HG03045 (cell line): Measurements from ENCODE around the gene UAP1.

ENCODE experiments used
- ATAC-seq: cut with Tn5 transposase; IDR thresholded peaks from one replicate; pipeline ENCODE4 v1.9.1; 2021; ENCODE audit warnings: mild to moderate bottlenecking, moderate library complexity; ENCODE audit not compliant: unreplicated experiment

Gene UAP1

DNA sequence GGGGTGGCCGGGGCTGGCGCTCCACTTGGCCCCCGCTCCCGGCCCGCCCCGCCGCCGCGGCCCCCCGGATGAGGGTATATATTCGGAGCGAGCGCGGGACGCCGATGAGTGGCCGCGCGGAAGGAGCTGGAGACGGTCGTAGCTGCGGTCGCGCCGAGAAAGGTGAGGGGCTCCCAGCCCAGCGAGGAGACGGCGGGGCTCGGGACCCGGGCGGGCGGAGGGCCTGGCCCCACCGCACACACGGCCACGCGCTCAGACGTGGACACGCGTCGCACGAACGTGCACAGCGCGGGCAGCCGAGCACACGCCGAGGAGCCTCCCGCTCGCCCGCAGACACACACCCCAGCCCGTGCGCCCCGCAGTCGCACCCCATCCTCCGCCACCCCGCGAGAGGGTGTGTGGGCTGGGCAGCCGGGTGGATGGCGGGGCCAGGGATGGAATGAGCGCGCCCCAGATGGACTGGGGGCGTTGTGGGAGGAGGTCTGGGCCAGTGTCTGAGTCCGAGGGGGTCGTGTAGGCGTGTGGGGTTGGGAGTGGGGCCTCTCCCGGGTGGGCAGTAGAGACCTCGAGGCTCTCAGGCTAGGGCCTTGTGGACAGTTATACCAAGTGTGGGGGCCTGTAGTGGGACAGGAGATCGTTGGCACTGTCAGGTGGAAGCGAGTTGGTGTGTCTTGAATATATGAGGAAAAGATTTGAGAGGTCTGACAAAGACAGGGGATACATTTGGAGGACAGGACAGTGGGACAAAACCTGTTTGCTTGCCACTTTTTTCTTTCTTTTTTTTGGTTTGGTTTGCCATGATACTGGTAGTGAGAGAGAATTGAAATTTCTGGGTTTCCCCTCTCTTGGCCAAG, at the start of gene UAP1:
TSS of gene UAP1 (plus strand) at position 107 of the 854 bp plus-strand sequence. CDS start 4,347 bp downstream, outside the sequence.
- ATAC-seq, result peak; percentile 43

DNA sequence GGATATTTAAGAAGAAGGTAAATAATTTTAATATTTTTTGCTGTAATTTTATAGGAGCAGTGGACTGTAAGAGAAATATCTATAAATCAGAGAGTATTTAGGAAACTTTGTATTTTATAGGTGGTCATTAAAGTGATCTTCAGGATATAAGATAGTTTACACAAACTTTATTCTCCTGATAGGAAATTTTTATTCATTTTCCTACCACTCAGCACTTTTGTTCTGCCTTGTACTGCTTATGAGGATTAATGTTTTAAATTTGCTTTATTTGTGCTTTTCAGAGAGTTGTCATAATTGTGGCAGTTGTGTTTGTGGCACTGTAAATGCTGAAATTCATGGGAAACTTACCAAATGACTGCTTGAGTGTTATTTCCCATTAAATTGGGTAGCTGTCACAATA, 34.2 kb upstream of the UAP1 start:
- ATAC-seq, result no peak

DNA sequence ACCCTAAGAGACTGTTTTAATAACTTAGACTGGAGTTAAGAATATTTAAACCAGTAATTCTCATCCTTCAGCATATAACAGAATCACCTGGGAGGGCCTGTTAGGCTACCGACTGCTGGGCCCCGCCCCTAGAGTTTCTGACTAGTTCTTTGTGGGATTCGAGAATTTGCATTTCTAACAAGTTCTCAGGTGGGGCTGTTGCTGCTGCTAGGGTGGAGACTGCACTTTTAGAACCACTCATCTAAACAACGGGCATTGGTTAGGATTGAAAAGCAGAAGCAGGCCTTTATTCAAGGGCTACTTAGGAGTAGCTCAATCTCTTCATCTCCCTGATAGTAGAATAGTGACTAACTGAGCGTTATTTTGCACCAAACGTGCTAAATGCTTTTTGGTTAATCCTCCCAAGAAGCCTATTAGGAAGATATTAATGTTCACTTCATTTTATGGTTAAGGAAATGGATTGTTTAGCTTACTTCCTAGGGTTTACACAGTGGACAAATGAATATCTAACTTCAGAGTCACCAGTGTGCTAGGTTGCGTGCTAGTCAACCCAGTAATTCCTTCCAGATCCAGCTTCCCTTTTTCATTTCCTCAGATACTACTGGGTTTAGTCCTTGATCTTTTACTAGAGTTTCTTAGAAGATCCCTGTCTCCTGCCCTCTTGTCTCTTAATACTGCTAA, 31.1 kb upstream of the UAP1 start:
- peak; percentile 94 for ATAC-seq

DNA sequence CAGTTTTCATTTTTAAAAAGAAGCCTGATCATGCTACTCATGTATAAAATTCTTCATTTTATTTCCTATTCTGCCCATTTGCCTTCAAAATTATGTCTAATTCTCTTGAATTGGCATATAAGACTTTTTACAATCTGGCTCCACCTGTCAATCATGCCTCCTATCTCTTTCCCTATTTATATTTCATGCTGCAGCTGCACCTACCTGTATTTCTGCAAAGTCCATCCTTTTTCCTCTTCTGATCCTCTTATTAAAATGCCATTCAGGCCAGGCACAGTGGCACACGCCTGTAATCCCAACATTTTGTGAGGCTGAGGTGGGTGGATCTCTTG, 30.6 kb upstream of the UAP1 start:
- no peak for ATAC-seq

DNA sequence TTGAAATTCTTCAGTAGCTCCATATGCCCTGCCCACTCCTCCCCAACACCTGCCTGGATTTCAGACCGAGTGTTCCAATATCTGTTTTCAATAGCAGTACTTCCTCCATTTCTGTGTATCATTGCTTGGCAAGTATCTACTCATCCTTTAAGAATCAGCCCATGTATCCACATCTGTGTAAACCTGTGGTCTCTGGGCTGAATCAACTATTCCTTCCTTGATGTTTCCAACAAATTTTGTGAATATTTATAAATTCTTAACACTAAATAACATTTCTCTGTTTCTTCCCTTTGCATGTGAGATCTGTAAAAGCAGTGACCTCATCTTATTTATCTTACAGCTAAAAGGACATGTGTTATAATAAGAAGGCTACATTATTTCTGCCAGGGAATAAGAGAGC, 26.0 kb upstream of the UAP1 start:
- no peak for ATAC-seq

DNA sequence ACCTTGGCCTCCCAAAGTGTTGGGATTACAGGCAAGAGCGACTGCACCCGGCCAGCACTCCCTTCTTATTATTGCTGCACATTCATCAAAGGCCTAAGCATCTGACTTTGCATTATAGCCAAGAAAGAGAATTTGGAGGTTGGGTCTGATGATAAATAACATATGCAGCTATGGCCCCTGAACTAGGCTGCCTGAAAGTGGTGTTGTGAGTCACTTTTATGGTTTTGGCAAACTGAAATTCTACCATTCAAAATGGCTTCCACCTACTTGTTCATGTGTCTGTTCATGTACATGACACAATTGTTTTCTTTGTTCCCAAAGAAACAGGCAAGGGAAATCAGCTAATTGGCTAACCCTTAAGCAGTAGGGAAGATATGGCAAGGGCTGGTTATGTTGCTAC, 25.0 kb upstream of the UAP1 start:
- ATAC-seq, result no peak

DNA sequence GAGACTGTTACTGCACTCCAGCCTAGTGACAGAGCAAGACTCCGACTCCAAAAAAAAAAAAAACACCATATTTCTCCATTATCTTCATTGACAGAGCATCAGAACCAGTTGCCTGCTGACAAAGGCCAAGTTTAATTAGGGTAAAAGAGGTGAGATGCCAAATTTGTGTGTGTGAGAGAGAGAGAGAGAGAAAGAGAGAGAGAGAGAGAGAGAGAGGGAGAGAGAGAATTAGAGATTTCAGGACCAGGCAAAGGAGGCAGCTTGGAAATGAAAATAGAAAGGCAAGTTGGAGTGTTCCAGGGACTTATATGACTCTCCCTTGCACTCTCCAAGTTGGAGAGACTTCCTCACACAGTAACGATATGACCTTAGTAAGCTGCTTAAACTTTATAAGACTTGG, 24.3 kb upstream of the UAP1 start:
- ATAC-seq, result no peak

DNA sequence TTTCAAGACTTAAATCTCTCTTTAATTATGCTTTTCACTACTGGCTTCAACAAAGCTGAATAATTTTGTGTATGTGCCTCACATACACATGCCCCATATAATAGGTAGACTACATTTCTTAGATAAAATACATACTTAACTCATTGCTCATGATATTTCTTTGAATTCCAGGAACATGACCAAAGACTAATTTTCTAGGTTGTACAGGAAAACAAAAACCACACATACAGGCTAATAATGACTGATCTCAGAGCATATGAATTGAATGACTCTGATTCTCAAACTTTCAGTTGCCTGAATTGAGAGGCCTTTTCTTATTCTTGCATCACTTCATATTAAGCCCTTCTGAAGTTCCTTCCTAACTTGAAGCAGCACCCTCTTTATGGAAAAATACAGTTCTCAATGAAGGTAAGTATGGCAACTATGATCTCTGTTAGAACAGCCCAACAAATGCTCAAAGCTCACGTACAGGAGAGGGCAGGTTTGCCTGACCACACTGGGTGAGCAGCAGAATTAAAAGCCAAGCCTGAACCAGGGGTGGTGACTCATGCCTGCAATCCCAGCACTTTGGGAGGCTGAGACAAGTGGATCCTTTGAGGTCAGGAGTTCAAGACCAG, 22.6 kb upstream of the UAP1 start:
- no peak for ATAC-seq

DNA sequence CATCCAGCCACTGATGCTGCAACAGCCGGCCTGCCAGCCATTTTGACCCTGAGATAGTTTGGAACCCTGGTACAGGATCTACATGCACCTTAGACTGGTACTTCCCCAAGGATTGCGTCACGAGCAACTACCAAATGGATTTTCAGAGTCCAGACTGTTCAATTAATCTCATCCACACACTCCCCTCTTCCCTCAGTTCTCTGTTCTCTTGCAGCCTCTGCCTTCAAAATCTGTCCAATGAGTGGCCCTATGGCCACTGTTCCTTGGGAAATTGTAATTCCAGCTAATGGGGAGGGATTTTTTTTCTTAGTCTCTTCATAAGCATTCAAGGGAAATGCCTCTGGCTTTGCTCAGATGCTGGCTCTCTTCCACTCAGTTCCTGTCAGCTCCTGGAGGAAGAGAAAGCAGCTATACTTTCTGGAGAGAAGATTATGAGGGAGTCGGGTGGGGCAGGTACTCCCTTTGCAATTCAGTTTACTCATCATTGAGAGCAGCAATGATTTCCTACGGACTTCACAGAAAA, 19.8 kb upstream of the UAP1 start:
- ATAC-seq, result no peak

DNA sequence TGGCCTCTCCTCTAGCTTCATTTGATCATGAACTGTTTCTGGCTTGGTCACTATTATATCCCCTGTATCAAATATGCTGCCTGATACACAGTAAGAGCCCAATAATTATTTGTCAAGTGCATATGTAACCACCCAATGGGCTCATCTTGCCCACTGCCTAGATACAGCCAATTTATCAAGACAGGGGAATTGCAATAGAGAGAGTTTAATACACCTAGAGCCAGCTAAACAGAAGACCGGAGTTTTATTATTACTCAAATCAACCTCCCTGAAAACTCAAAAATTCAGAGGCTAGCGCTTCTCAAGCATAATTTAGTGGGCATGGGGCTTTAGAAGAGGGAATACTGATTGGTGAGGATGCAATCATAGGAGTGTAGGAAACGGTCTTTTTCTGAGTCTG, 18.3 kb upstream of the UAP1 start:
- no peak for ATAC-seq

DNA sequence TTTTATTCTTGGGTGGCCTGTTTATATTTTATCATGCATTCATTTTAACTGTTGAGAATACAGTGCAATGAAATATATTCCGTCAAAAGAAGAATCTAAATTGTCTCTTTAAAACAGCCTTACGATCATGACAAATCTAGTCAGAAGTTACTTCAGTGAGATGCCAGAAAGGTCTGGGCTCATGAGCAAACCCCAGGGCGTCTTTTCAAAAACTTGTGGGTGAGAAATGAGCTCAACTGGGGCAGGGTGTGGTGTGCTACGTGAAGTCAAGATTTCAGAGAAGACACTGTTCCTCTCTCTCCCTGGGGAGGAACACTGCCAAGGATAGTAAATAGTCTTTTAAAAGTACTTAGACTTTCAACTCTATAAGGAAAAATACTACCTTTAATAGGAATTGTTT, 13.4 kb upstream of the UAP1 start:
- no peak for ATAC-seq

DNA sequence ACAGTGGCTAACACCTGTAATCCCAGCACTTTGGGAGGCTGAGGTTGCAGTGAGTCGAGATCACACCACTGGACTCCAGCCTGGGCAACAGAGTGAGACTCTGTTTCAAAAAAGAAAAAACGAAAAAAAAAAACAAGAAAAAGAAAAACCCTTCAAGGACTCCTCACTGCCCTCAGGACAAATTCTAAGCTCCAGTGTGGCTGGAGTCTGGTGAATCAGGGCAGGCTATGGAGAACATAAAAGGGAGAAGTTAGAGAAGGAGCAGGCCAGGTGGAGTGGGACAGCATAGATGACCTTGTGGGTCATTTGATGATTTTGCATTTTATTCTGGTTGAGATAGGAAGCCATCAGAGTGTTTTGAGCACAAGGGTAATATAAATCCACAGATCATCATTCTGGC, 12.5 kb upstream of the UAP1 start:
- no peak for ATAC-seq

DNA sequence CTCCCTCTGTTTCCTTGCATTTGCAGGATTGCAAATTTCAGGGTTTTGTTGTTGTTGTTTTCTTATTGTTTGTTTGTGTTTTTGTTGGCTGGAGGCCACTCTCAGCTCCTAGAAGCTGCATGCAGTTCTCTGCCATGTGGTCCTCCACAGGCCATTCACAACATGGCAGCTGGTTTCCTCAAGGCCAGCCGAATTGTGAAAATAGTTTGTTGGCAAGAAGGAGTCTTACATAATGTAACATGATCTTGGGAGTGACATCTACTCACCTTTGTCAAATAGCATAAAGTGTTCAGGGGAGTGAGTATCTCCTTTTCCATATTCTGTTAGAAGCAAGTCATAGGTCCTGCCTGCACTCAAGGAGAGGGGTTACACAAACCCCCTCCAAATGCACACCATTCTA, 10.6 kb upstream of the UAP1 start:
- ATAC-seq, result no peak

DNA sequence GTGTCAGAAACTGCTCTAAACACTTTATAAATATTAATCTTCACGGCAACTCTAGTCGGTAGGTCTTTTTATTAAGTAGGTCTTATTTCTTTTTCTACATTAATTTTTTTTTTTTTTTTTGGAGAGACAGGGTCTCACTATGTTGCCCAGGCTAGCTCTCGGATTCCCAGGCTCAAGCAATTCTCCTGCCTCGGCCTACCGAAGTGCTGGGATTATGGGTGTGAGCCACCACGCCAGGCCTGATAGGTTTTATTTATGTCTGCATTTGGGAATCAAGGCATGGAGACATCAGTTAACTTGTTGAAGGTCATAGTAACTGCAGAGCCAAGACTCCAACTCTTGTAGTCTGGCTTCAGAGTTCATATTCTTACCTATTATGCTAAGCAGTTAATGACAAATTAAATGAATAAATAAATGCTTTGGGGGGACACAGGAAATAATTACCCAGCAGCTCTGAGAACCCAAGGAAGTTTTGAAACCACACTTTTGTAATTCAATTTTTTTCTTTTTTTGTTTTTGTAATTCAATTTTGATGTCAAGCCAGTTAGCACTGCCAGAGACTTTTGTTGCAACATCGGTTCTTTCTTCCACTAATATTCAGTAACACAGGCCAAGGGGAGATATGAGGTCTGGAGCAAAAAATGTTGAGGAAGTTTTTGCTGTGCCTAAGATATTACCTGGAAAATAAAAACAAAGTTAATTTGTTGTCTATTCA, 9.4 kb upstream of the UAP1 start:
- no peak for ATAC-seq

DNA sequence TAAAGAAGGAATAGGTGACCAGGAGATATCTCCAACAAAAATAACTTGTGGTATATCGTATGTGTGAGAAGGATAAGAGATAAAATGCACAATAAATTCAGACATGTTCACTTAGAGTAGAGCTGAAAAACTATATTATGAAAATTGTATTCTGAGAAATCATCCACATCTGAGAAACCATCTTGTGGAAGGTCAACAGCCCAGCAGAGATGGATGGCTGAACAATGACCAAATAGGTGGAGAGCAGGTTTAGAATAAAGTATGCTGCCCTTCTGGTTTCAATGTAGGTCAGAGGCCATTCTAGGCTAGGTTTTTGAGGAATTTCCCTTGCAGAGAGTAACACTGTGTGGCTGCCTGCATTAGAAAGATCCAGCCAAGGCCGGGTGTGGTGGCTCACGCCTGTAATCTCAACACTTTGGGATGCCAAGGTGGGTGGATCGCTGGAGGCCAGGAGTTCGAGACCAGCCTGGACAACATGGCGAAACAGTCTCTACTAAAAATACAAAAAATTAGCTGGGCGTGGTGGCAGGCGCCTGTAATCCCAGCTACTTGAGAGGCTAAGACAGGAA, 8.8 kb upstream of the UAP1 start:
- no peak for ATAC-seq

DNA sequence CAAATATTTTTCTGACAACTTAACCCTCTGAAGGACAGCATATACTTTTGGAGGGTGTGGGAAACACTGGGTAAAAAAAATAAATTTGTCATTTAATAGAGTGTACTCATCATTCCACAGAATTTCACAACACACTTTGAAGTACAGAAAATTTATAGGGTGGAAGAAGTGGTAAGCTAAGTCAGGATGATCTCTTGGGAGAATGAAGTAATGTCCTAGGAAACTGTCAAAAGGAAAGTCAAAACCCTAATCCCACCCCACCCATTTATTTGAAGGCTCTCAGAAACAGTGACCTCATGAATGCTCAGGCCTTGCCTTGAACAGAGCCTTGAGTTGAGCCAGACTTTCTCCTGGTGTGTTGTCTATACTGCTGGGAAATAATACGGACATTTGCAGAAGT, 7.3 kb upstream of the UAP1 start:
- ATAC-seq, result no peak

DNA sequence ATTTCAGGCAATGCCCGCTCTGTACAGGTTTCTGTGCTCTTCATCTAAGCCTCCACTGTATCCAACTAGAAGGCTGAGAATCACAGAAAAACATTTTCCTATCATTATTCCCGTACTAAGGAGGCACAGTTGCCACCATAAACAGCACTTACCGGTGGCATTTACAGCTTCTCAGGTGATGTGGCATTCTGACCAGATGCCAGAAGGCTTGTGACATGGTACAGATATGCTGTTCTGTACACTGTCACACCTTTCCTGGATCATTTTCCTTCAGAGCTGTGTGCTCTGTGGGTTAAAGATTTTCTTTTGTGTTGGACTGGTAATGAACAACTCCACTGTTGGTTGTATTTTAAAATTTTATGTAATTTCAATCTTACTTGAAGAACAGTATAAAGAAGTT, 4.0 kb upstream of the UAP1 start:
- ATAC-seq, result no peak

DNA sequence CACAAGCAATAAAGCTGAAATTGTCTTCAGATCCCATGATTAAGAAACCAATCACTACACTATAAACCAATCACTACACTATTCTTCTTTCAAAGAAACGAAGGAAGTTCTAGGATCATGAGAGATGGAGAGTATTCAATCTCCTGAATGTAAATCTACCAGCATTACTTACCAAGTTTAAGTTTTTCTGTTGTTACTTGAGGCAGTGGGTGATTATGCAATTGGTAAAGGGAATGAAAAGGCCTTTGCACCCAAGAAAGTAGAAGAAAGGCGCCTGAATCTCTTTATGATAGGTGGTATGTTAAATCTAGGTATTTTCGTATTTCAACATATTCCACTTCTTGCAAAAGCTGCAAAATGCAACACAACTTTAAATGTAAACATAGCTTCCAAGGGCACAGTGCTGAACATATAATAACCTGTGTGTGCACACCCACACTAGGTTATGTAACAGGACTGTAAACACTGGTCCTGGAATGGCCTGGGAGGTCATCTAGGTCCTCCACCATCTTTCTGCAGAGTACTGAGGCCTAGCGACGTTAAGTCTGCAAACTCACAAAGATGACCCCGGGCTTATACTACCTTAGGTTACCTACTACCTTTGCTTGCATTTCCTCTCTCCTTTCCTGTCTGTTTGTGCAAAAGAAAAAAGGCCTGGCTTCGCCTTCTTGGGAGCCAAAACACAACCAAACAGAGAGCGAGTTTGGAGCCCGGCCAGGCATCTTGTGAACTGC, 1.1 kb upstream of the UAP1 start:
- no peak for ATAC-seq

DNA sequence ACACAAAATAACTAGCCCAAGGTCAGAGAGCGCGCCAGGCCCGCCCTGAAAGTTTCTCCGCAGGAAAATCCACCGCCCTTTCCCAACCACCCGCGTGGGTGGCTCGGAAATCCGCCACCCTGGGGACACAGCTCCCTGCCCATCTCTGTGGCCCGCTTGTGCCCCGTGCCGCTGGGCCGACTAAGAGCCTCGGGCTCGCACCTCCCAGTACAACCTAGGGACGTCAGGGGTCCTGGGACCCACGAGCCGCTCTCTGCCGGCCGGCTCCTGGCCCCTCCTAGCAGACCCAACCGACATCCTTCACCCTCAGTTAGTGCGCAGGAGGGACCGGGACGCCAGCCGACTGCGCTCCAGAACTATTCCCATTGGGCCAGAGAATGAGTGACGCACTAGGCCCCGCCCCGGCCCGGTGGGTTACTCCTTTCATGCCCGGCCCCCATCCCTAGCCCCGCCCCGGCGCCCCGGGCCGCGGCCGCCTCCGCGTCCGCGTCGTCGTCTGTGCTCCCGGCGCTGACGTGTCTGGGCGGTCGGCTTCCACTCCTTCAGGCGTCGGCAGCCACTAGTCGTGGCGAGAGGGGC, 396 bp upstream of the UAP1 start:
- peak; percentile 94 for ATAC-seq

DNA sequence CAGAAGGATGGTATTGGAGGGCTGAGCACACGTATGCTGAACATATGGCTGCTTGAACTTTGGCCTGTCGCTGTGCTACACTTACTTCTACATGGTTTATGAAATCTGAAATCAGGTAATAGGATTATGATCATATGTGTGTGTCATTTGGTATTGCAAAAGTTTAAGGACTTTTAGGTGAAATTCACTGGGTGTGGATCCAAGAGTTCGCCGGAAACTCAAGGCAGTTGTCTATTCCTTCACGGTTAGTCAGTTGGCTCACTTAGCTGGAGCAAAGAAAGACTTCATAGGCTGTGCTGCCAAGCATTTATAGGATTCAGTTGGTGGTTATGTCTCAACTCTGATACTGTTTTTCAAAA, 927 bp downstream of the UAP1 start:
- no peak for ATAC-seq
